Panc1 (cell line): ENCODE results near the gene ATP5MC2. TPM values are rescaled to one million over a fixed set of nuclear protein-coding genes. Genes with fewer than 3 reads are reported as not detected.

Source experiments
- ATAC-seq: fragments of 200-7000 bp; cut with Tn5 transposase; 2 replicates; pipeline ENCODE4 v1.9.1; 2020; ENCODE audit warnings: mild to moderate bottlenecking, moderate library complexity
- BruUV-seq: library from RNA; stranded (reverse); fragments of 400-500 nt; replicated peaks from 2 replicates; lab custom pipeline; 2021; lab: Mats Ljungman, UMichigan
- CTCF ChIA-PET: fragments of 300-600 bp; sonication (Branson Sonifier 250); formaldehyde crosslinking; loops from one replicate; lab custom pipeline; 2022; ENCODE audit warnings: antibody characterized with exemption; lab: Charles Lee
- POLR2A ChIA-PET: fragments of 300-600 bp; sonication (Branson Sonifier 250); formaldehyde crosslinking; loops from one replicate; lab custom pipeline; 2022; ENCODE audit warnings: antibody characterized with exemption; lab: Charles Lee
- DNase-seq: peaks from one replicate; pipeline ENCODE4 v3.0.0-alpha.2; 2010; ENCODE audit warnings: low read depth, low spot score
- H3K27ac ChIP-seq: 2 replicates; pipeline ENCODE4 v1.5.1; 2011; ENCODE audit warnings: mild to moderate bottlenecking, low read length, inconsistent platforms
- H3K27me3 ChIP-seq: fragments of 200-500 bp; sonication (Bioruptor generic); 2 replicates; pipeline ENCODE4 v1.6.0; 2014; ENCODE audit warnings: low read length, inconsistent platforms; ENCODE audit not compliant: control insufficient read depth, insufficient read depth
- H3K36me3 ChIP-seq: fragments of 200-500 bp; sonication (Bioruptor generic); 2 replicates; pipeline ENCODE4 v1.5.1; 2014; ENCODE audit warnings: inconsistent platforms, mild to moderate bottlenecking, low read length, moderate library complexity; ENCODE audit not compliant: control insufficient read depth, insufficient read depth
- H3K4me1 ChIP-seq: 2 replicates; pipeline ENCODE4 v1.5.1; 2011; ENCODE audit warnings: inconsistent platforms, mild to moderate bottlenecking, low read length, moderate library complexity; ENCODE audit not compliant: control insufficient read depth, insufficient read depth
- H3K4me3 ChIP-seq, 2 experiments: 2 replicates each; pipeline ENCODE4 v1.5.1; 2011 to 2012; ENCODE audit warnings: low read depth in 2 of 2, low read length in 2 of 2, mild to moderate bottlenecking in 2 of 2, inconsistent platforms in 1 of 2, moderate library complexity in 1 of 2
- H3K9me3 ChIP-seq: fragments of 200-500 bp; sonication (Bioruptor generic); 2 replicates; pipeline ENCODE4 v1.5.1; 2014; ENCODE audit warnings: low read depth, mild to moderate bottlenecking, inconsistent platforms, low read length, moderate library complexity; ENCODE audit not compliant: control insufficient read depth, insufficient read depth
- POLR2AphosphoS5 ChIP-seq: IDR thresholded peaks from 2 replicates; pipeline ENCODE4 v1.6.1; 2012; ENCODE audit warnings: mild to moderate bottlenecking, low read depth, low read length, moderate library complexity
- SIN3A ChIP-seq: IDR thresholded peaks from 2 replicates; pipeline ENCODE4 v1.6.1; 2012; ENCODE audit warnings: low read depth, mild to moderate bottlenecking, low read length, moderate library complexity, borderline replicate concordance; ENCODE audit not compliant: insufficient read depth
- TCF7L2 ChIP-seq: IDR thresholded peaks from 2 replicates; pipeline ENCODE4 v1.6.1; 2011; ENCODE audit warnings: mild to moderate bottlenecking, low read depth, low read length, inconsistent platforms
- in situ Hi-C: cut with HindIII; loops from 2 replicates; pipeline ENCODE4 v1.10.0; 2016; ENCODE audit warnings: low sequenced_read_pairs, low pct_unique_long_range_greater_than_20kb
- intact Hi-C: fragments of 100-400 bp; cut with micrococcal nuclease; formaldehyde crosslinking; loops from one replicate; pipeline ENCODE4 v1.10.0; 2022; ENCODE audit not compliant: unreplicated experiment
- total RNA-seq: library from RNA; stranded (reverse); gene quantifications from one replicate; pipeline ENCODE4 v1.2.1, GENCODE V29; 2021; ENCODE audit not compliant: unreplicated experiment
- TF ChIP-seq, protein P1 (sequence below): fragments of 450-650 bp; IDR thresholded peaks from 2 replicates; pipeline ENCODE4 v1.5.1; 2017; ENCODE audit warnings: mild to moderate bottlenecking
- TF ChIP-seq, protein P2 (sequence below), 2 experiments: IDR thresholded peaks; 2 replicates each; pipeline ENCODE4 v1.6.1; 2011 to 2012; ENCODE audit warnings: low read depth in 2 of 2, control low read depth in 1 of 2, low read length in 1 of 2, mild to moderate bottlenecking in 1 of 2, moderate library complexity in 1 of 2; ENCODE audit not compliant: insufficient read depth in 1 of 2

The ATP5MC2 gene
- total RNA-seq, 1 experiment from 2014 or later, result 290 TPM

GRCh38 chr12:53674977-53675700, 744 bp downstream of the ATP5MC2 start:
- H3K4me1 ChIP-seq, result peaks cover 12% of the 10 kb centered on the region
- in situ Hi-C loops (no loop called here), intact Hi-C loops (loop anchor here (5.0 kb wide), 1 partner anchor 128 kb away; no protein-coding TSS in a partner anchor)
- ChIA-PET CTCF (interaction anchor here (0.6 to 1.4 kb wide), 4 partner anchors 16 to 132 kb away, joined by 3 to 5 read pairs (median 4); no protein-coding TSS in a partner anchor), POLR2A (interaction anchor here (0.9 kb wide), 1 partner anchor 131 kb away, joined by 4 read pairs; no protein-coding TSS in a partner anchor)
- peaks cover 7% of the 10 kb centered on the region for H3K36me3 ChIP-seq
- peak overlapping the region; percentile 69 to 79 for H3K4me3 ChIP-seq
- H3K27ac ChIP-seq, result peak overlapping the region; percentile 97
- H3K27me3 ChIP-seq, result no peaks in the 10 kb centered on the region
- no peak for DNase-seq
- ATAC-seq, result no peak
- BruUV-seq, result TSS peak; percentile 85
- TF ChIP-seq, protein P1, sequence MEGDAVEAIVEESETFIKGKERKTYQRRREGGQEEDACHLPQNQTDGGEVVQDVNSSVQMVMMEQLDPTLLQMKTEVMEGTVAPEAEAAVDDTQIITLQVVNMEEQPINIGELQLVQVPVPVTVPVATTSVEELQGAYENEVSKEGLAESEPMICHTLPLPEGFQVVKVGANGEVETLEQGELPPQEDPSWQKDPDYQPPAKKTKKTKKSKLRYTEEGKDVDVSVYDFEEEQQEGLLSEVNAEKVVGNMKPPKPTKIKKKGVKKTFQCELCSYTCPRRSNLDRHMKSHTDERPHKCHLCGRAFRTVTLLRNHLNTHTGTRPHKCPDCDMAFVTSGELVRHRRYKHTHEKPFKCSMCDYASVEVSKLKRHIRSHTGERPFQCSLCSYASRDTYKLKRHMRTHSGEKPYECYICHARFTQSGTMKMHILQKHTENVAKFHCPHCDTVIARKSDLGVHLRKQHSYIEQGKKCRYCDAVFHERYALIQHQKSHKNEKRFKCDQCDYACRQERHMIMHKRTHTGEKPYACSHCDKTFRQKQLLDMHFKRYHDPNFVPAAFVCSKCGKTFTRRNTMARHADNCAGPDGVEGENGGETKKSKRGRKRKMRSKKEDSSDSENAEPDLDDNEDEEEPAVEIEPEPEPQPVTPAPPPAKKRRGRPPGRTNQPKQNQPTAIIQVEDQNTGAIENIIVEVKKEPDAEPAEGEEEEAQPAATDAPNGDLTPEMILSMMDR, result no peak
- no peak for TF ChIP-seq SIN3A
- TF ChIP-seq, protein P2, sequence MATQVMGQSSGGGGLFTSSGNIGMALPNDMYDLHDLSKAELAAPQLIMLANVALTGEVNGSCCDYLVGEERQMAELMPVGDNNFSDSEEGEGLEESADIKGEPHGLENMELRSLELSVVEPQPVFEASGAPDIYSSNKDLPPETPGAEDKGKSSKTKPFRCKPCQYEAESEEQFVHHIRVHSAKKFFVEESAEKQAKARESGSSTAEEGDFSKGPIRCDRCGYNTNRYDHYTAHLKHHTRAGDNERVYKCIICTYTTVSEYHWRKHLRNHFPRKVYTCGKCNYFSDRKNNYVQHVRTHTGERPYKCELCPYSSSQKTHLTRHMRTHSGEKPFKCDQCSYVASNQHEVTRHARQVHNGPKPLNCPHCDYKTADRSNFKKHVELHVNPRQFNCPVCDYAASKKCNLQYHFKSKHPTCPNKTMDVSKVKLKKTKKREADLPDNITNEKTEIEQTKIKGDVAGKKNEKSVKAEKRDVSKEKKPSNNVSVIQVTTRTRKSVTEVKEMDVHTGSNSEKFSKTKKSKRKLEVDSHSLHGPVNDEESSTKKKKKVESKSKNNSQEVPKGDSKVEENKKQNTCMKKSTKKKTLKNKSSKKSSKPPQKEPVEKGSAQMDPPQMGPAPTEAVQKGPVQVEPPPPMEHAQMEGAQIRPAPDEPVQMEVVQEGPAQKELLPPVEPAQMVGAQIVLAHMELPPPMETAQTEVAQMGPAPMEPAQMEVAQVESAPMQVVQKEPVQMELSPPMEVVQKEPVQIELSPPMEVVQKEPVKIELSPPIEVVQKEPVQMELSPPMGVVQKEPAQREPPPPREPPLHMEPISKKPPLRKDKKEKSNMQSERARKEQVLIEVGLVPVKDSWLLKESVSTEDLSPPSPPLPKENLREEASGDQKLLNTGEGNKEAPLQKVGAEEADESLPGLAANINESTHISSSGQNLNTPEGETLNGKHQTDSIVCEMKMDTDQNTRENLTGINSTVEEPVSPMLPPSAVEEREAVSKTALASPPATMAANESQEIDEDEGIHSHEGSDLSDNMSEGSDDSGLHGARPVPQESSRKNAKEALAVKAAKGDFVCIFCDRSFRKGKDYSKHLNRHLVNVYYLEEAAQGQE (IDR thresholded peaks at IDR 0.05; ENCODE audit: insufficient read depth in 1 of 2, low read depth in 2 of 2, low read length in 1 of 2), result no peak
- TF ChIP-seq TCF7L2, result no peak
- TF ChIP-seq POLR2AphosphoS5, result no peak
- H3K9me3 ChIP-seq, result no peaks in the 10 kb centered on the region

GRCh38 chr12:53670971-53671370, 4.9 kb downstream of the ATP5MC2 start:
- DNase-seq, result no peak
- Histone ChIP-seq H3K27me3 (no peaks in the 10 kb centered on the region), H3K4me1 (peaks cover 6% of the 10 kb centered on the region), H3K27ac (no peak overlapping the region), H3K4me3 (no peak overlapping the region), H3K36me3 (peaks cover 11% of the 10 kb centered on the region), H3K9me3 (no peaks in the 10 kb centered on the region)
- POLR2A ChIA-PET, result interaction anchor here (0.6 kb wide), 1 partner anchor 66 kb away, joined by 3 read pairs; no protein-coding TSS in a partner anchor
- intact Hi-C loops (no loop called here), in situ Hi-C loops (no loop called here)
- no peak for ATAC-seq
- TF ChIP-seq POLR2AphosphoS5 (no peak), SIN3A (no peak), TCF7L2 (no peak)
- TF ChIP-seq, protein P2 (IDR thresholded peaks at IDR 0.05; ENCODE audit: insufficient read depth in 1 of 2, low read depth in 2 of 2, low read length in 1 of 2), result no peak
- TF ChIP-seq, protein P1, result no peak
- CTCF ChIA-PET, result no interaction called here
- BruUV-seq, result no TSS peak
